Glutamatergic neuron (in vitro differentiated cells): ENCODE measurements around the gene KCNMA1. TPM values are rescaled to one million over a fixed set of nuclear protein-coding genes. Genes with fewer than 3 reads are reported as not detected.

Experiments used
- DNase-seq: peaks from one replicate; pipeline ENCODE4 v3.0.0; 2022
- H3K27ac Mint-ChIP-seq: one replicate; pipeline ENCODE4 v1.8.0; 2020; ENCODE audit warnings: mild to moderate bottlenecking, mixed read lengths, inconsistent platforms; ENCODE audit not compliant: unreplicated experiment
- H3K27me3 Mint-ChIP-seq: one replicate; pipeline ENCODE4 v1.8.0; 2020; ENCODE audit warnings: mild to moderate bottlenecking, moderate library complexity, mixed read lengths, inconsistent platforms; ENCODE audit not compliant: unreplicated experiment
- H3K36me3 Mint-ChIP-seq: one replicate; pipeline ENCODE4 v1.8.0; 2020; ENCODE audit warnings: mild to moderate bottlenecking, mixed read lengths, inconsistent platforms; ENCODE audit not compliant: unreplicated experiment
- H3K4me1 Mint-ChIP-seq: one replicate; pipeline ENCODE4 v1.8.0; 2020; ENCODE audit warnings: mild to moderate bottlenecking, low read depth, mixed read lengths, inconsistent platforms; ENCODE audit not compliant: unreplicated experiment
- H3K4me3 Mint-ChIP-seq: one replicate; pipeline ENCODE4 v1.8.0; 2020; ENCODE audit warnings: mild to moderate bottlenecking, mixed read lengths, inconsistent platforms; ENCODE audit not compliant: unreplicated experiment
- H3K9me3 Mint-ChIP-seq: one replicate; pipeline ENCODE4 v1.8.0; 2020; ENCODE audit warnings: mild to moderate bottlenecking, moderate library complexity, mixed read lengths, inconsistent platforms; ENCODE audit not compliant: unreplicated experiment
- total RNA-seq: library from RNA; stranded (reverse); fragmentation: NEBNext Ultra II Directional; extraction: Animal tissue kit (Norgen Biotek cat#: 25700); gene quantifications from one replicate; pipeline ENCODE4 v1.2.1, GENCODE V29; 2021; ENCODE audit not compliant: unreplicated experiment
- TF ChIP-seq, protein P1 (sequence below): fragments of 200-600 bp; sonication (generic); IDR thresholded peaks from one replicate; pipeline ENCODE4 v1.5.0; 2021; ENCODE audit not compliant: partially characterized antibody, unreplicated experiment

The KCNMA1 gene
- total RNA-seq, 1 donor from 2014 or later = 3.2 TPM

DNA sequence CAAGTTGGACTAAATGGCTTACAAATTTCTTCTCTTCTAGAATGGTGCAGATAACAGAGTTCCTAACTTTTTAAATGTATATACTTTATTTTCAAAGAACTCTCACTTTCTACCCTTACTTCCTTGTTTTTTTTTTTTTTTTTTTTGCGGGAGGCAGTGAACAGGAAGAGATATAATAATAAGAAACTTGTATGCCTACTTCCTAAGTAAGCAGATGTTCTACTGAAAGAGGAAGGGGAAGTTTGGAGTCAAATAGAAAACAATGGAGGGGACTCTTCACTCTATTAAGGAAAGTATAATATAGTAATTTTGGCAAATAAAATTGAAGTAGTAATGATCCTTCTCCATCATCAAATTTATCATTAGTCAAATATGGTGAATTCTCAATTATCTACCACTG, 754.0 kb downstream of the KCNMA1 start:
- Mint-ChIP-seq H3K9me3 (no peaks in the 10 kb centered on the region), H3K4me3 (no peak overlapping the region), H3K36me3 (no peaks in the 10 kb centered on the region), H3K27me3 (peaks cover 3% of the 10 kb centered on the region), H3K27ac (no peak overlapping the region), H3K4me1 (peaks cover 16% of the 10 kb centered on the region)
- TF ChIP-seq, protein P1, sequence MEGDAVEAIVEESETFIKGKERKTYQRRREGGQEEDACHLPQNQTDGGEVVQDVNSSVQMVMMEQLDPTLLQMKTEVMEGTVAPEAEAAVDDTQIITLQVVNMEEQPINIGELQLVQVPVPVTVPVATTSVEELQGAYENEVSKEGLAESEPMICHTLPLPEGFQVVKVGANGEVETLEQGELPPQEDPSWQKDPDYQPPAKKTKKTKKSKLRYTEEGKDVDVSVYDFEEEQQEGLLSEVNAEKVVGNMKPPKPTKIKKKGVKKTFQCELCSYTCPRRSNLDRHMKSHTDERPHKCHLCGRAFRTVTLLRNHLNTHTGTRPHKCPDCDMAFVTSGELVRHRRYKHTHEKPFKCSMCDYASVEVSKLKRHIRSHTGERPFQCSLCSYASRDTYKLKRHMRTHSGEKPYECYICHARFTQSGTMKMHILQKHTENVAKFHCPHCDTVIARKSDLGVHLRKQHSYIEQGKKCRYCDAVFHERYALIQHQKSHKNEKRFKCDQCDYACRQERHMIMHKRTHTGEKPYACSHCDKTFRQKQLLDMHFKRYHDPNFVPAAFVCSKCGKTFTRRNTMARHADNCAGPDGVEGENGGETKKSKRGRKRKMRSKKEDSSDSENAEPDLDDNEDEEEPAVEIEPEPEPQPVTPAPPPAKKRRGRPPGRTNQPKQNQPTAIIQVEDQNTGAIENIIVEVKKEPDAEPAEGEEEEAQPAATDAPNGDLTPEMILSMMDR = no peak
- DNase-seq = no peak

DNA sequence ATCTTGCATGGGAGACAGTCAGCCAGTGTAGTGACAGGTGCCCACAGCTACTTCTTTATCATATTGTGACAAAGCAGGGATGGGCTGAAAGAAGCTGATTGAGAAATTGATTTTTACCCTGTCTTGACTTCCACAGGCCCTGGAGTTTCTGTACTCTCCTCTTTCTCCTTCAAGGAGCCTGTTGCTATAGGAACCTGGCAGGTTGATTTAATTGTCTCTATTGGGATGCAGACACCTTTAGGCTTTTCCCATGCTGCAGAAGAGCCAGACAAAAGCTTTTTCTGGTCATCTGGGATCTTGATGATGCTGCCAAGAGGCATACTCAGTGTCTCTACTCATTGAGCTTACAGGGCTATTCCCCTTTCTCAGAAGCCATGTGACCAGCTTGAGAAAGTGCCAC, 754.8 kb downstream of the KCNMA1 start:
- no peak for DNase-seq
- Mint-ChIP-seq H3K4me3 (no peak overlapping the region), H3K4me1 (peaks cover 16% of the 10 kb centered on the region), H3K27me3 (peaks cover 3% of the 10 kb centered on the region), H3K9me3 (no peaks in the 10 kb centered on the region), H3K36me3 (no peaks in the 10 kb centered on the region), H3K27ac (no peak overlapping the region)
- TF ChIP-seq, protein P1 = no peak

DNA sequence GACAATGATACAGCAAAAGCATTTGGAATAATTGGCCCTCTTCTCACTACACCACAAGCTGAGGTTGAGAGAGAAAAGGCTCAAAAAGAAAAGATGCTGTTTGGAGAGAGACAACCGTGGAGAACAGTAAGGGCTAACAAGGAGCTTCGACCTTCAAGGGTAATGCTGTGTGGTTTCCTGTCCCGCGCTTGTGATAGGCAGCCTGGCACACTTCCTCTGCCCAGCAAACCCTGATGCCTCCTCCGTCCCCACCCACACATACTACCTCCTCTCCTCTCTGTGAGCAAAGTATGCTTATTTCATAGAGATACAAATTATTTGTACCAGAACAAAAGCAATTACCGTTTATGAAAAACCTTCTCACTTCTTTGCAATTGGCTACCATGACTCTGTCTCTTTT, 755.4 kb downstream of the KCNMA1 start:
- H3K9me3 Mint-ChIP-seq = no peaks in the 10 kb centered on the region
- no peak for DNase-seq
- no peaks in the 10 kb centered on the region for H3K36me3 Mint-ChIP-seq
- H3K27me3 Mint-ChIP-seq = peaks cover 3% of the 10 kb centered on the region
- no peak overlapping the region for H3K4me3 Mint-ChIP-seq
- H3K27ac Mint-ChIP-seq = no peak overlapping the region
- H3K4me1 Mint-ChIP-seq = peaks cover 16% of the 10 kb centered on the region
- TF ChIP-seq, protein P1 = no peak

DNA sequence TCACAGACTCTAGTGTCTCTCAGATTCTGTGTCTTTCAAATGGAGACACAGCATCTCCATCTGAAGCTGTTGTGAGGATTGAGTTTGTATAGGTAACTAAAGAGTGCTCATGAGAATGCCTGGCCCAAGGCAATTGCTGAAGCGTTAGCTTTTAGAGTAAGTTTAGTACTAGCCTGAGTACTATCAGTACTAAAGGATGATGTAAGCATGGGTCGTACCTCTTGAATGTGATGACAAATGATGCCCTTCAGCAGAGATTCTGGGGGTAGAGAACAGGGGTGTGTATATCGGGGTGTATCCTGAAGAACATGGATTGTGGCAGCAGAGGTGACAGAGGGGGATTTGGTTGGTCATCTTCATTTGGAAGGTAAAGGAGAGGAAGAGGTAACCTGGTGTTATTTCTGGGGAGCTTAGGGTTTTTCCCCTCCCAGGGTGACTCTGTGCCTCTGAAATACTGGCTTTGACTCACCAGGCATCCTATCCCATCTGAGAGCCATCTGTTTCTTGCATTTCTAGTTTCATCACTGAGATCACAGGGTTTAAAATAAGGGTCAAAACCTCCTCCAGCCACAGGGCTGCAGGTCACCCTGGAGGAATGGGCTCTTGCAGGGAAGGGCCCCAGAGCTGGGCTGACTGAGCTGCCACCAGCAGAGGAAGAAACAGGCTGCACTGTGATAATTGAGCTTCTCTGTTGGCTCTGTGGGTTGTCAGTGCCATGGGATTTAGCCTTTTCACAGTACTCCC, 756.0 kb downstream of the KCNMA1 start:
- H3K4me1 Mint-ChIP-seq = peaks cover 16% of the 10 kb centered on the region
- TF ChIP-seq, protein P1 = no peak
- H3K4me3 Mint-ChIP-seq = no peak overlapping the region
- no peaks in the 10 kb centered on the region for H3K9me3 Mint-ChIP-seq
- H3K36me3 Mint-ChIP-seq = no peaks in the 10 kb centered on the region
- no peak for DNase-seq
- peaks cover 3% of the 10 kb centered on the region for H3K27me3 Mint-ChIP-seq
- H3K27ac Mint-ChIP-seq = no peak overlapping the region

DNA sequence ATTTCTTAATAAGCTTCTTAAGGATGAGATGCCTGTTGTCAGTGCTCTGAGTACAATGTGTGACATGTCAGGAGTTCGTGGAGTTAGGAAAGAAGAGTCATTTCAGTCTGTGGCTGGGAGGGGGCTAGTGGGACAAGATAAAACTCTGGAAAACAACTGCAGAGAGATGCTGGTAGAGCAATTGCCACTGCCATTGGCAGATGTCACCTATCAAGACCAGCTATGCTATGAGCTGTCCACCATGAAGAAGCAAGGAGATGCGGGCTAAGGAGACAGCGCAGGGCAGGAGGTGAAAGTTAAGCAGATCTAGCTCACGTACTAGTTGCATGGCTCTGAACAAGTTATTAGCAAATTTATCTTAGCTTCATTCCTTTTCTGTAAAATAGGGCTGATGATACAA, 756.7 kb downstream of the KCNMA1 start:
- Mint-ChIP-seq H3K4me1 (peaks cover 13% of the 10 kb centered on the region), H3K27ac (no peak overlapping the region), H3K36me3 (no peaks in the 10 kb centered on the region), H3K4me3 (no peak overlapping the region), H3K9me3 (no peaks in the 10 kb centered on the region), H3K27me3 (peaks cover 3% of the 10 kb centered on the region)
- DNase-seq = no peak
- TF ChIP-seq, protein P1 = no peak
